GM12875 (cell line): ENCODE results near the gene KLF6.

ENCODE experiments used
- H3K4me3 ChIP-seq: one replicate; pipeline ENCODE4 v1.5.1; 2011; ENCODE audit warnings: low read depth, low read length, control low read depth
- CTCF ChIP-seq: IDR thresholded peaks from 2 replicates; pipeline ENCODE4 v1.5.1; 2011; ENCODE audit warnings: low read depth, mild to moderate bottlenecking, control low read depth, inconsistent platforms, low read length, moderate library complexity, borderline replicate concordance; ENCODE audit not compliant: insufficient read depth

The KLF6 gene

GRCh38 chr10:3784510-3785250, at the start of gene KLF6:
Gene KLF6, minus strand, starts transcription at chr10:3785209. Its CDS starts 195 bp downstream, at chr10:3785014.
- TF ChIP-seq CTCF: no peak
- peak within 1 kb of the TSS; percentile 93 for H3K4me3 ChIP-seq

GRCh38 chr10:3834404-3834803, 49.4 kb upstream of the KLF6 start:
- no peak for TF ChIP-seq CTCF

GRCh38 chr10:3833046-3833445, 48.0 kb upstream of the KLF6 start:
- no peak overlapping the region for H3K4me3 ChIP-seq
- TF ChIP-seq CTCF: no peak

More at GRCh38 chr10:3834404-3834803, 49.4 kb upstream of the KLF6 start:
- no peak overlapping the region for H3K4me3 ChIP-seq

- no peak overlapping the region for H3K4me3 ChIP-seq
- no peak for TF ChIP-seq CTCF
These were observed 47.2 kb upstream of the KLF6 start for GRCh38 chr10:3832022-3832786.

GRCh38 chr10:3831608-3832007, 46.6 kb upstream of the KLF6 start:
- no peak for TF ChIP-seq CTCF
- no peak overlapping the region for H3K4me3 ChIP-seq

- no peak overlapping the region for H3K4me3 ChIP-seq
- no peak for TF ChIP-seq CTCF
These were observed 45.9 kb upstream of the KLF6 start for GRCh38 chr10:3830946-3831345.
